ACC112 (cell line): Measurements from ENCODE around the gene MAGI1.

ENCODE experiments used
- H2AFZ ChIP-seq: fragments of 200-600 bp; sonication (generic); one replicate; pipeline ENCODE4 v1.6.0; 2017; ENCODE audit warnings: antibody characterized with exemption, low read length; ENCODE audit not compliant: unreplicated experiment
- H3K27ac ChIP-seq: fragments of 200-600 bp; sonication (generic); 2 replicates; pipeline ENCODE4 v1.5.1; 2014; ENCODE audit warnings: low read depth, mild to moderate bottlenecking, antibody characterized with exemption, low read length, moderate library complexity
- H3K27me3 ChIP-seq: fragments of 200-600 bp; sonication (generic); 2 replicates; pipeline ENCODE4 v1.6.1; 2014; ENCODE audit warnings: mild to moderate bottlenecking, antibody characterized with exemption, low read length, moderate library complexity, mixed read lengths; ENCODE audit not compliant: insufficient read depth
- H3K36me3 ChIP-seq: fragments of 200-600 bp; sonication (generic); 2 replicates; pipeline ENCODE4 v1.6.1; 2016; ENCODE audit warnings: mild to moderate bottlenecking, antibody characterized with exemption, low read length, moderate library complexity, mixed read lengths; ENCODE audit not compliant: insufficient read depth
- H3K4me1 ChIP-seq: fragments of 200-600 bp; sonication (generic); one replicate; pipeline ENCODE4 v1.6.1; 2016; ENCODE audit warnings: low read length, mixed read lengths; ENCODE audit not compliant: insufficient read depth, unreplicated experiment, control insufficient read depth
- H3K4me3 ChIP-seq: fragments of 200-600 bp; sonication (generic); 2 replicates; pipeline ENCODE4 v1.5.1; 2014; ENCODE audit warnings: mild to moderate bottlenecking, low read depth, low read length
- H3K79me2 ChIP-seq: fragments of 200-600 bp; sonication (generic); one replicate; pipeline ENCODE4 v1.6.0; 2016; ENCODE audit warnings: low read length; ENCODE audit not compliant: control insufficient read depth, unreplicated experiment, insufficient read depth

MAGI1 gene

GRCh38 chr3:65925254-65925954 lies 113.3 kb downstream of the MAGI1 start:
- Histone ChIP-seq H3K4me1 (peaks cover 7% of the 10 kb centered on the region), H3K79me2 (peaks cover 13% of the 10 kb centered on the region), H3K4me3 (no peak overlapping the region), H3K27me3 (no peaks in the 10 kb centered on the region), H2AFZ (no peak overlapping the region), H3K36me3 (no peaks in the 10 kb centered on the region), H3K27ac (no peak overlapping the region)

- H3K4me1 ChIP-seq = peaks cover 7% of the 10 kb centered on the region
- H3K36me3 ChIP-seq = no peaks in the 10 kb centered on the region
- H3K4me3 ChIP-seq = no peak overlapping the region
- peaks cover 13% of the 10 kb centered on the region for H3K79me2 ChIP-seq
- H2AFZ ChIP-seq = no peak overlapping the region
- H3K27me3 ChIP-seq = no peaks in the 10 kb centered on the region
- H3K27ac ChIP-seq = no peak overlapping the region
Measured at GRCh38 chr3:65924762-65925161, 114.0 kb downstream of the MAGI1 start.

- H3K4me1 ChIP-seq = peaks cover 3% of the 10 kb centered on the region
- no peak overlapping the region for H3K4me3 ChIP-seq
- no peaks in the 10 kb centered on the region for H3K36me3 ChIP-seq
- H2AFZ ChIP-seq = no peak overlapping the region
- H3K27ac ChIP-seq = no peak overlapping the region
- no peaks in the 10 kb centered on the region for H3K27me3 ChIP-seq
- peaks cover 13% of the 10 kb centered on the region for H3K79me2 ChIP-seq
Measured at GRCh38 chr3:65922441-65922840, 116.3 kb downstream of the MAGI1 start.

GRCh38 chr3:65919826-65920225 lies 118.9 kb downstream of the MAGI1 start:
- H3K79me2 ChIP-seq = peaks cover 6% of the 10 kb centered on the region

GRCh38 chr3:65915477-65915876 lies 123.2 kb downstream of the MAGI1 start:
- no peaks in the 10 kb centered on the region for H3K36me3 ChIP-seq
- no peaks in the 10 kb centered on the region for H3K27me3 ChIP-seq
- no peak overlapping the region for H2AFZ ChIP-seq
- H3K4me3 ChIP-seq = no peak overlapping the region
- H3K4me1 ChIP-seq = no peaks in the 10 kb centered on the region
- H3K79me2 ChIP-seq = no peaks in the 10 kb centered on the region
- H3K27ac ChIP-seq = no peak overlapping the region

More at GRCh38 chr3:65919826-65920225, 118.9 kb downstream of the MAGI1 start:
- Histone ChIP-seq H3K27me3 (no peaks in the 10 kb centered on the region), H2AFZ (no peak overlapping the region), H3K27ac (no peak overlapping the region), H3K36me3 (no peaks in the 10 kb centered on the region), H3K4me1 (no peaks in the 10 kb centered on the region), H3K4me3 (no peak overlapping the region)

- Histone ChIP-seq H2AFZ (no peak overlapping the region), H3K36me3 (no peaks in the 10 kb centered on the region), H3K4me3 (no peak overlapping the region), H3K27ac (no peak overlapping the region), H3K4me1 (no peaks in the 10 kb centered on the region), H3K27me3 (no peaks in the 10 kb centered on the region), H3K79me2 (no peaks in the 10 kb centered on the region)
Measured at GRCh38 chr3:65914740-65915367, 123.9 kb downstream of the MAGI1 start.

- no peak overlapping the region for H3K4me3 ChIP-seq
- H3K27ac ChIP-seq = no peak overlapping the region
- no peaks in the 10 kb centered on the region for H3K27me3 ChIP-seq
- no peaks in the 10 kb centered on the region for H3K4me1 ChIP-seq
- H3K36me3 ChIP-seq = no peaks in the 10 kb centered on the region
- H3K79me2 ChIP-seq = no peaks in the 10 kb centered on the region
- H2AFZ ChIP-seq = no peak overlapping the region
Measured at GRCh38 chr3:65914032-65914739, 124.5 kb downstream of the MAGI1 start.

GRCh38 chr3:65912647-65913046 lies 126.1 kb downstream of the MAGI1 start:
- Histone ChIP-seq H3K4me3 (no peak overlapping the region), H2AFZ (no peak overlapping the region), H3K36me3 (no peaks in the 10 kb centered on the region), H3K27ac (no peak overlapping the region), H3K4me1 (no peaks in the 10 kb centered on the region), H3K27me3 (no peaks in the 10 kb centered on the region), H3K79me2 (no peaks in the 10 kb centered on the region)

- Histone ChIP-seq H2AFZ (no peak overlapping the region), H3K4me1 (peaks cover 8% of the 10 kb centered on the region), H3K27me3 (no peaks in the 10 kb centered on the region), H3K36me3 (no peaks in the 10 kb centered on the region), H3K4me3 (no peak overlapping the region), H3K27ac (no peak overlapping the region), H3K79me2 (no peaks in the 10 kb centered on the region)
Measured at GRCh38 chr3:65908588-65908987, 130.1 kb downstream of the MAGI1 start.

GRCh38 chr3:65907232-65908130 lies 131.2 kb downstream of the MAGI1 start:
- H3K4me1 ChIP-seq = peaks cover 8% of the 10 kb centered on the region
- H3K4me3 ChIP-seq = no peak overlapping the region
- H3K36me3 ChIP-seq = no peaks in the 10 kb centered on the region
- H3K27ac ChIP-seq = no peak overlapping the region
- H3K27me3 ChIP-seq = no peaks in the 10 kb centered on the region
- no peaks in the 10 kb centered on the region for H3K79me2 ChIP-seq
- H2AFZ ChIP-seq = no peak overlapping the region
